ENCODE results near the gene LMAN2.
A peak's percentile ranks its signal among the peaks of the same experiment; 100 is the strongest.

DNA sequence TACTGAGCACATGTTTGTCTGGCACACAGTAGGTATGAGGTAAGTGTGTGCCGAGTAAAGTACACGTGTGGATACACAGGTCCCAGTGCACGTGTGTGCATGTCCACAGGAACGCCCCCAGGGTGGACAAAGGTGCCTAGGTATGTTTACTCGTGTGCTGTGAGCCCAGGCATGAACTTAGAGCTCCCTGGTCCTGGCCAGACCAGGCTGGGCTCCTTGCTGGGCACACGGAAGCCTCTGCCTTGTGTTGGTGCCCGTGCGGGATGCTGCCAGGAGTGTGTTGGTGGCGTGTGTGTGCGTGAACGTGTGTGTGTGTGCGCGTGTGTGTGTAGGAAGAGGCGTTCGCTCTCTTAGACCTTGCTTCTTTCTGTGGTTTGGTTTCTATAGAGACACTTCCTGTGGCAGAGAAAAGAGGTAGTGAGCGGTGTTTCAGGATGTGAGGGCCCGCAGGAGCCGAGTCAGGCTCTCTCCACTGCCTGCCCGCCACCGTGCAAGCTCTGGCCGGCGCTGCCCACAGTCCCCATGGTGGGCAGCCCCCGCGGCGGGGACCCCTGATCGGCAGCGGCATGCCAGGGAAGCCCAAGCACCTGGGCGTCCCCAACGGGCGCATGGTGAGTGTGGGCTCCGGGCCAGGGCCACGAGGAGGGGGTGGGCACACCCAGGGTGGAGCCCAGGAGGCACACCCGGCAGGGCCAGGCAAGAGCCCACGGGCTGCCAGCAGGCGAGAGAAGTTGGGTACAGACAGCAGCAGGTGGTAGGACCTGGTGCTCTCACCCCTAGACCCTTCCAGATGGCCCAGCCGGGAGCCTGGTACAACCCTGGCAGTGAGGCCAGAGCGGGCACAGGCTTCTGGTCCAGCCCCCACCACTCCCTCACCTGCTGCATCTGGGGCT lies 6.2 kb upstream of the LMAN2 start, which contains the start of gene RGS14:
- TF ChIP-seq, protein P1, sequence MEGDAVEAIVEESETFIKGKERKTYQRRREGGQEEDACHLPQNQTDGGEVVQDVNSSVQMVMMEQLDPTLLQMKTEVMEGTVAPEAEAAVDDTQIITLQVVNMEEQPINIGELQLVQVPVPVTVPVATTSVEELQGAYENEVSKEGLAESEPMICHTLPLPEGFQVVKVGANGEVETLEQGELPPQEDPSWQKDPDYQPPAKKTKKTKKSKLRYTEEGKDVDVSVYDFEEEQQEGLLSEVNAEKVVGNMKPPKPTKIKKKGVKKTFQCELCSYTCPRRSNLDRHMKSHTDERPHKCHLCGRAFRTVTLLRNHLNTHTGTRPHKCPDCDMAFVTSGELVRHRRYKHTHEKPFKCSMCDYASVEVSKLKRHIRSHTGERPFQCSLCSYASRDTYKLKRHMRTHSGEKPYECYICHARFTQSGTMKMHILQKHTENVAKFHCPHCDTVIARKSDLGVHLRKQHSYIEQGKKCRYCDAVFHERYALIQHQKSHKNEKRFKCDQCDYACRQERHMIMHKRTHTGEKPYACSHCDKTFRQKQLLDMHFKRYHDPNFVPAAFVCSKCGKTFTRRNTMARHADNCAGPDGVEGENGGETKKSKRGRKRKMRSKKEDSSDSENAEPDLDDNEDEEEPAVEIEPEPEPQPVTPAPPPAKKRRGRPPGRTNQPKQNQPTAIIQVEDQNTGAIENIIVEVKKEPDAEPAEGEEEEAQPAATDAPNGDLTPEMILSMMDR (IDR thresholded peaks at IDR 0.05): no peak
- peak; percentile 30 for TF ChIP-seq POLR2A (IDR thresholded peaks at IDR 0.05)

Data from transverse colon (tissue), 3 donors.